Esophagus squamous epithelium (tissue), 5 donors: ENCODE data around the gene ARHGAP44. TPM values are rescaled to one million over a fixed set of nuclear protein-coding genes. Genes with fewer than 3 reads are reported as not detected.
"Not testable (repeated sequence)": the region's sequence is repeated elsewhere in the genome, so short reads cannot be mapped to it uniquely, and the experiment has no call there.

Source experiments
- DNase-seq: peaks from one replicate; lab custom pipeline; 2025; lab: John Stamatoyannopoulos, UW
- H3K27ac ChIP-seq, 4 donors: fragments of 200-600 bp; sonication (generic); one replicate each; pipeline ENCODE4 v1.5.1; 2016 to 2019; ENCODE audit warnings: mild to moderate bottlenecking in 1 of 4
- H3K27me3 ChIP-seq, 4 donors: fragments of 200-600 bp; sonication (generic); 1 replicate in 3 of 4; 2 replicates in 1 of 4; pipeline versions ENCODE4 v1.5.1 to v1.6.0; 2017 to 2021; ENCODE audit warnings: antibody characterized with exemption in 1 of 4
- H3K36me3 ChIP-seq, 3 donors: fragments of 200-600 bp; sonication (generic); one replicate each; pipeline ENCODE4 v1.5.1; 2016 to 2019
- H3K4me1 ChIP-seq, 3 donors: fragments of 200-600 bp; sonication (generic); one replicate each; pipeline ENCODE4 v1.5.1; 2017 to 2019
- H3K4me3 ChIP-seq, 4 donors: fragments of 200-600 bp; sonication (generic); 1 replicate in 3 of 4; 2 replicates in 1 of 4; pipeline ENCODE4 v1.5.1; 2016 to 2019; ENCODE audit warnings: mild to moderate bottlenecking in 2 of 4, moderate library complexity in 1 of 4
- H3K9me3 ChIP-seq, 3 donors: fragments of 200-600 bp; sonication (generic); one replicate each; pipeline ENCODE4 v1.5.1; 2016 to 2019
- CTCF ChIP-seq, 6 experiments: fragments of 450-650 bp in 4 of 6; fragments of 200-600 bp in 2 of 6; sonication (generic) in 2 of 6; IDR thresholded peaks; one replicate each; pipeline ENCODE4 v1.5.1; 2016 to 2019; ENCODE audit warnings: antibody characterized with exemption in 6 of 6, mild to moderate bottlenecking in 4 of 6, moderate library complexity in 4 of 6
- POLR2A ChIP-seq, 4 donors: fragments of 450-650 bp; IDR thresholded peaks; one replicate each; pipeline ENCODE4 v1.6.1; 2017; ENCODE audit warnings: antibody characterized with exemption in 4 of 4, mild to moderate bottlenecking in 4 of 4, moderate library complexity in 3 of 4
- WGBS, 2 donors: methylation state at CpG; one replicate each; pipeline ENCODE4 v1.1.5; 2018; 5-methylcytosine and 5-hydroxymethylcytosine counted together
- intact Hi-C: fragments of 100-400 bp; cut with DNase I; formaldehyde crosslinking; loops from one replicate; pipeline ENCODE4 v1.15.0; 2022
- total RNA-seq, 4 donors: library from RNA; depleted of rRNA; stranded (reverse); fragments of >200 nt; gene quantifications; one replicate each; pipeline ENCODE4 v1.1.0, GENCODE V29; 2016
- donor health status: DM: yes; HTN: yes; CAD: no.

ARHGAP44 gene
- total RNA-seq, 4 donors from 2014 or later: 0.61 to 1.9 (median 0.89) TPM

GRCh38 chr17:12973496-12974004, 184.3 kb downstream of the ARHGAP44 start:
- intact Hi-C loops: no loop called here
- TF ChIP-seq CTCF (IDR thresholded peaks at IDR 0.05) (no peak), POLR2A (IDR thresholded peaks at IDR 0.05) (no peak)

GRCh38 chr17:12974005-12974531, 184.8 kb downstream of the ARHGAP44 start:
- Histone ChIP-seq H3K27ac (no peak overlapping the region), H3K4me3 (peak overlapping the region; percentile 18 to 62 (median 38)), H3K9me3 (no peaks in the 10 kb centered on the region), H3K4me1 (peaks cover 6 to 27% (median 9%) of the 10 kb centered on the region in 3 donors), H3K36me3 (no peaks in the 10 kb centered on the region), H3K27me3 (peaks cover 0 to 17% (median 0%) of the 10 kb centered on the region in 4 donors)
- intact Hi-C loops: no loop called here
- TF ChIP-seq CTCF (IDR thresholded peaks at IDR 0.05) (no peak), POLR2A (IDR thresholded peaks at IDR 0.05) (no peak)
- WGBS, 2 donors: 5 to 14% methylated on average over 8 to 13 of the region's 40 CpGs
- DNase-seq: no peak

More at GRCh38 chr17:12973496-12974004, 184.3 kb downstream of the ARHGAP44 start:
- Histone ChIP-seq H3K27me3 (peaks cover 0 to 17% (median 0%) of the 10 kb centered on the region in 4 donors), H3K4me1 (peaks cover 6 to 27% (median 9%) of the 10 kb centered on the region in 3 donors), H3K27ac (no peak overlapping the region), H3K4me3 (peak overlapping the region; percentile 18 to 62 (median 38)), H3K9me3 (no peaks in the 10 kb centered on the region), H3K36me3 (no peaks in the 10 kb centered on the region)
- WGBS, 2 donors: 0% methylated on average over 1 of the region's 16 CpGs; no CpG with 5 or more reads in 1 of the 2 donors
- DNase-seq: no peak

- Histone ChIP-seq H3K9me3 (no peaks in the 10 kb centered on the region), H3K27ac (peak overlapping the region in 2 of 4 donors; percentile 21 to 53), H3K27me3 (peaks cover 0 to 17% (median 0%) of the 10 kb centered on the region in 4 donors), H3K4me3 (no peak overlapping the region), H3K36me3 (no peaks in the 10 kb centered on the region), H3K4me1 (peaks cover 6 to 27% (median 9%) of the 10 kb centered on the region in 3 donors)
- intact Hi-C loops: no loop called here
- DNase-seq: no peak
- TF ChIP-seq POLR2A (IDR thresholded peaks at IDR 0.05): no peak
- TF ChIP-seq CTCF (IDR thresholded peaks at IDR 0.05): no peak
- 36 to 53% methylated on average over 9 to 13 of the region's 13 CpGs for WGBS, 2 donors
Measured at GRCh38 chr17:12977008-12977751, 187.9 kb downstream of the ARHGAP44 start.

GRCh38 chr17:12978787-12979186, 189.5 kb downstream of the ARHGAP44 start:
- H3K4me3 ChIP-seq, H3K36me3 ChIP-seq, H3K9me3 ChIP-seq, H3K27ac ChIP-seq, DNase-seq, intact Hi-C loops: not testable (repeated sequence)
- Histone ChIP-seq H3K27me3 (peaks cover 0 to 11% (median 0%) of the 10 kb centered on the region in 4 donors), H3K4me1 (peaks cover 6 to 21% (median 7%) of the 10 kb centered on the region in 3 donors)
- 86 to 90% methylated on average over 2 to 6 of the region's 6 CpGs for WGBS, 2 donors

GRCh38 chr17:12979246-12979645, 189.9 kb downstream of the ARHGAP44 start:
- no peak for DNase-seq
- Histone ChIP-seq H3K27ac (no peak overlapping the region), H3K4me1 (peaks cover 3 to 17% (median 6%) of the 10 kb centered on the region in 3 donors)

More at GRCh38 chr17:12979246-12979645, 189.9 kb downstream of the ARHGAP44 start:
- H3K9me3 ChIP-seq: no peaks in the 10 kb centered on the region
- WGBS, 2 donors: 75 to 100% methylated on average over 1 to 5 of the region's 5 CpGs
- intact Hi-C loops: no loop called here
- TF ChIP-seq POLR2A (IDR thresholded peaks at IDR 0.05) (no peak), CTCF (IDR thresholded peaks at IDR 0.05) (no peak)
- no peak overlapping the region for H3K4me3 ChIP-seq
- H3K27me3 ChIP-seq: peaks cover 0 to 6% (median 0%) of the 10 kb centered on the region in 4 donors
- no peaks in the 10 kb centered on the region for H3K36me3 ChIP-seq
